Colonic mucosa (tissue), 4 donors: ENCODE results near the gene ERCC6. TPM values are rescaled to one million over a fixed set of nuclear protein-coding genes. Genes with fewer than 3 reads are reported as not detected.

ENCODE experiments used
- DNase-seq: peaks from one replicate; pipeline ENCODE4 v3.0.0-alpha.2; 2020
- H3K27ac ChIP-seq: fragments of 200-600 bp; one replicate; pipeline ENCODE4 v1.8.0; 2021
- H3K27me3 ChIP-seq: fragments of 200-600 bp; one replicate; pipeline ENCODE4 v1.8.0; 2021
- H3K36me3 ChIP-seq: fragments of 200-600 bp; one replicate; pipeline ENCODE4 v1.8.0; 2021
- H3K4me1 ChIP-seq: fragments of 200-600 bp; one replicate; pipeline ENCODE4 v1.8.0; 2021; ENCODE audit warnings: mild to moderate bottlenecking
- H3K4me3 ChIP-seq: fragments of 200-600 bp; one replicate; pipeline ENCODE4 v1.8.0; 2021
- H3K9ac ChIP-seq, 2 donors: one replicate each; pipeline ENCODE4 v1.7.0; 2013; ENCODE audit warnings: control low read depth in 2 of 2, low read depth in 2 of 2, low read length in 2 of 2
- H3K9me3 ChIP-seq: fragments of 200-600 bp; one replicate; pipeline ENCODE4 v1.8.0; 2021
- intact Hi-C: fragments of 100-400 bp; cut with DNase I; formaldehyde crosslinking; loops from one replicate; pipeline ENCODE4 v1.14.1; 2022
- total RNA-seq, 2 donors: library from RNA; stranded (reverse); fragmentation: NEBNext Ultra II Directional in 1 of 2; extraction: Animal tissue kit (Norgen Biotek cat#: 25700) in 1 of 2; gene quantifications; one replicate each; pipeline ENCODE4 v1.2.1, GENCODE V29; 2021
- TF ChIP-seq, protein P1 (sequence below): fragments of 200-600 bp; IDR thresholded peaks from one replicate; pipeline ENCODE4 v1.8.0; 2022; ENCODE audit warnings: antibody characterized with exemption, mild to moderate bottlenecking
- donor health status: healthy.
- donor health status: DM: no; HTN: no; CAD: no.
- donor health status: DM: no; HTN: no; CAD: no.

ERCC6 gene
- total RNA-seq, 2 donors from 2014 or later = 16.4 to 18.0 TPM

DNA sequence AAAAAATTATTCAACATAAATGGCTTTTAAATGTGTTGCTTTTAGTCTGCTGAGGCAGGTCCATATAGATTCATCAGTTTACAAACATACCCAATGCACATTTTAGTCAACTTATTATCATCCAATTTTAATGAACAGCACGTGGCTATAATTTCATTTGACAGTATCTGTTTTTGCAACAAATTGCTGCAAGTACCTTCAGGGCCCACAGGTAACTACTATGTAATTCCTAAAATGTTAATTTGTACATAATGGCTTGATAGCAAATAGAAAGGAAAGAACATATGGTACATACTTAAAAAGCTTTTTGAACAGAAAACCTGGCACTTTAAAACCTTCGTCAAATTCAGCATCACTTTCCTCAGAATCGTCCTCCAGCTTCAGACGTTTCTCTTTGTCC, 33.3 kb downstream of the ERCC6 start:
- intact Hi-C loops = no loop called here
- TF ChIP-seq, protein P1, sequence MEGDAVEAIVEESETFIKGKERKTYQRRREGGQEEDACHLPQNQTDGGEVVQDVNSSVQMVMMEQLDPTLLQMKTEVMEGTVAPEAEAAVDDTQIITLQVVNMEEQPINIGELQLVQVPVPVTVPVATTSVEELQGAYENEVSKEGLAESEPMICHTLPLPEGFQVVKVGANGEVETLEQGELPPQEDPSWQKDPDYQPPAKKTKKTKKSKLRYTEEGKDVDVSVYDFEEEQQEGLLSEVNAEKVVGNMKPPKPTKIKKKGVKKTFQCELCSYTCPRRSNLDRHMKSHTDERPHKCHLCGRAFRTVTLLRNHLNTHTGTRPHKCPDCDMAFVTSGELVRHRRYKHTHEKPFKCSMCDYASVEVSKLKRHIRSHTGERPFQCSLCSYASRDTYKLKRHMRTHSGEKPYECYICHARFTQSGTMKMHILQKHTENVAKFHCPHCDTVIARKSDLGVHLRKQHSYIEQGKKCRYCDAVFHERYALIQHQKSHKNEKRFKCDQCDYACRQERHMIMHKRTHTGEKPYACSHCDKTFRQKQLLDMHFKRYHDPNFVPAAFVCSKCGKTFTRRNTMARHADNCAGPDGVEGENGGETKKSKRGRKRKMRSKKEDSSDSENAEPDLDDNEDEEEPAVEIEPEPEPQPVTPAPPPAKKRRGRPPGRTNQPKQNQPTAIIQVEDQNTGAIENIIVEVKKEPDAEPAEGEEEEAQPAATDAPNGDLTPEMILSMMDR = no peak
- DNase-seq = no peak
- Histone ChIP-seq H3K27me3 (no peaks in the 10 kb centered on the region), H3K4me1 (no peaks in the 10 kb centered on the region), H3K9me3 (no peaks in the 10 kb centered on the region), H3K4me3 (no peak overlapping the region), H3K9ac (no peak overlapping the region), H3K27ac (no peak overlapping the region), H3K36me3 (no peaks in the 10 kb centered on the region)

DNA sequence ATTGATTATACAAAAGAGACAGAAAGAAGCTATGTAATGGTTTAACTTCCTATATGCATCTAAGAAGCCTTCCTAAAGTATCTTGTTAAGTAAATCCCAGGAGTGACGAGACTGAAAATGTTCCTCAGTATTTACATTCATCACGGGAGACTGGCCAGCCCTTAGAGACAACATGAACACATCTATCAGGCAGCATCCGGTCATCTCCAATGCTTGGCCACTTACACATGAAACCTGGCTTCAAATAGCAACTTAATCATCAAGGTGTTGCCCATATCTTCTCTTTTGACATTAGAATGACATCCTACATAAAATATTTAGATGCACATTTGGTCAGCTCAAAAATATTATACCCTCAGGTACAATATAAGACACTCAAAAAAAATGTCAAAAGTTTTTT, 33.8 kb downstream of the ERCC6 start:
- no peaks in the 10 kb centered on the region for H3K36me3 ChIP-seq
- no peaks in the 10 kb centered on the region for H3K27me3 ChIP-seq
- H3K27ac ChIP-seq = no peak overlapping the region
- no peak overlapping the region for H3K9ac ChIP-seq
- H3K9me3 ChIP-seq = no peaks in the 10 kb centered on the region
- intact Hi-C loops = no loop called here
- TF ChIP-seq, protein P1 = no peak
- H3K4me3 ChIP-seq = no peak overlapping the region
- no peaks in the 10 kb centered on the region for H3K4me1 ChIP-seq
- no peak for DNase-seq

DNA sequence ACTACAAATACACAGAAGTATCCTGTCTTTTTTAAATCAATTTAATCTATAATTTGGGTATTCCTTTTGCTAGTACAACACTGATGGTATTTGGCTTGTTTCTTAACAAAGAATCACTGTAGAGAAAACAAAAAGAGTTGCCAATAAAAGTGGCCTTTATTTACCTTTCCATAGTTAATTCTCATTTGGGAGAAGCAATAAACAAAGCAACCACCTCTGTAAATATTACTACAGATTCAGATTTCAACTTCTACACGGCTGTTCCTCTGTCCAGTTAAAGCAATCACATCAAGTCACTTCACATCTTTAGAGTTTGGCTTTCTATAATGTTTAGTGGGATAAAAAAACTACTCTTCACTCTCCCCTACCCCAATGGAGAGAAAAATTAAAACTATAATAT, 34.4 kb downstream of the ERCC6 start:
- intact Hi-C loops = no loop called here
- no peaks in the 10 kb centered on the region for H3K36me3 ChIP-seq
- H3K4me1 ChIP-seq = no peaks in the 10 kb centered on the region
- TF ChIP-seq, protein P1 = no peak
- no peak for DNase-seq
- no peaks in the 10 kb centered on the region for H3K27me3 ChIP-seq
- no peak overlapping the region for H3K9ac ChIP-seq
- no peaks in the 10 kb centered on the region for H3K9me3 ChIP-seq
- no peak overlapping the region for H3K4me3 ChIP-seq
- no peak overlapping the region for H3K27ac ChIP-seq

DNA sequence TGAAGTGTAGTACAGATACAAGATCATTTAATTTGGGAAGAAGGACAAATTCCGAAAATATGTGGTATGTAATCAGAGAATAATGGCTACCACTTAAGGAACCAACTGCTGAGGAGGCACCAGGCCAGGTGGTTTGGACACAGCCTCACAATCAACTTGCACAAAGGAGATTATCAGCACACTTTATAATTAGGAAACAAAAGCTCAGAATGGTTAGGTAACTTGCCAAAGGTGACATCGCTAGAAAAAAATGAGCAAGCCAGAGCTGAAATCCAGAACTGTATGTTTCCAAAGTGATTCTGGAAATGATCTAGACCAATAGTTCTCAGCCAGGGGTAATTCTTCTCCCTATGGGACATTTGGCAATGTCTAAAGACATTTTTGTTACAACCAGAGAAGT, 36.6 kb downstream of the ERCC6 start:
- Histone ChIP-seq H3K9me3 (no peaks in the 10 kb centered on the region), H3K27me3 (no peaks in the 10 kb centered on the region), H3K4me1 (no peaks in the 10 kb centered on the region), H3K36me3 (no peaks in the 10 kb centered on the region), H3K27ac (no peak overlapping the region), H3K4me3 (no peak overlapping the region), H3K9ac (no peak overlapping the region)
- TF ChIP-seq, protein P1 = no peak
- no peak for DNase-seq
- intact Hi-C loops = no loop called here

DNA sequence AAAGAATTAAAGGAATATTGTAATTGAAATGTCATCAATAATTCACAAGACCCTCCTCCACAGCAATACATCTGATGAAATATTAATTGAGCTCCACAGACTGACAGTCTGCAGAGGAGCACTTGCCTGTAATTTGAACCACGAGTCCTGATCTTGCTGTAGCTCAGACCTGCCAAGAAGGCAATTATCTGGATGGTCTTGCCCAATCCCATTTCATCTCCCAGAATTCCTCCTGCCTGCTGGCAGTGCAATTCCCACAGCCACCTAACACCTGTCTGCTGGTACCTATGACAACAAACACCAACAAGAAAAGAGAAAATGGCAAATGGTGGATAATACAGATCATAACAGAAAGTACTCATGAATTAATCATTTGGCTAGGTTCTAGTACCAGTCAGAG, 38.5 kb downstream of the ERCC6 start:
- intact Hi-C loops = no loop called here
- DNase-seq = no peak
- no peaks in the 10 kb centered on the region for H3K9me3 ChIP-seq
- no peak overlapping the region for H3K4me3 ChIP-seq
- no peak overlapping the region for H3K9ac ChIP-seq
- no peaks in the 10 kb centered on the region for H3K36me3 ChIP-seq
- no peaks in the 10 kb centered on the region for H3K4me1 ChIP-seq
- TF ChIP-seq, protein P1 = no peak
- H3K27ac ChIP-seq = no peak overlapping the region
- no peaks in the 10 kb centered on the region for H3K27me3 ChIP-seq

DNA sequence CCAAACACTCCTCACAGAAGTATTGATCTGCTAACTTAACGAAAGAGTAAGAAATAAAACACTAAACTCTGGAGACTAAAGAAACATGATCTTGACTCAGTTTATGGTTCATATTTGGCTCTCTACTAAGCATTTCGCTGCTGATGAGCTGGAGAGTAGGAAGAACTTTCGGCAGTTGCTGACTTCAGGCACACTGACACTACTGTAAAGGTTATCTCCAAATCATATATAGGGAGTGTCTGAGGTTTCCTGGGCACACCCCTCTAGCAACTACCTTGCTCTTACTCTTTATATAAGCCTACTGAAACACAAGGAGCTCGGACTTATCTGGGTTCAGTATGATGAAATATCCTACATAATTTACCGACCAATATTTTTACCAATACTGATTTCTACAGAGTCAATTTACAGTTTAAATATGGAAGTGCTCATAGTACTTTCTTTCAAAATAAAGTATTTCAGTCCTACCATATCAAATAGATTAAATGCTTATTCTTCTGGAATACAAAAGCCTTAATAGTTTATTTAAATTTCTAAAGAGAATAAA, 39.5 kb downstream of the ERCC6 start:
- TF ChIP-seq, protein P1 = no peak
- no peak overlapping the region for H3K9ac ChIP-seq
- H3K4me3 ChIP-seq = no peak overlapping the region
- no peaks in the 10 kb centered on the region for H3K9me3 ChIP-seq
- H3K36me3 ChIP-seq = no peaks in the 10 kb centered on the region
- H3K27ac ChIP-seq = no peak overlapping the region
- H3K4me1 ChIP-seq = no peaks in the 10 kb centered on the region
- peak; percentile 21 for DNase-seq
- H3K27me3 ChIP-seq = no peaks in the 10 kb centered on the region
- intact Hi-C loops = no loop called here
